HG03558 (cell line): Measurements from ENCODE around the gene OR52E5.

Experiments used
- ATAC-seq: cut with Tn5 transposase; IDR thresholded peaks from one replicate; pipeline ENCODE4 v1.9.1; 2021; ENCODE audit warnings: moderate number of reproducible peaks; ENCODE audit not compliant: unreplicated experiment; ENCODE audit errors: extremely low read depth

OR52E5 gene

GRCh38 chr11:5892908-5893307, at the start of gene OR52E5:
Gene OR52E5 (plus strand): TSS chr11:5893208. CDS start chr11:5900777, 7,569 bp downstream.
- ATAC-seq, result no peak

GRCh38 chr11:5846701-5847100, 46.3 kb upstream of the OR52E5 start:
- ATAC-seq, result no peak

- ATAC-seq, result no peak
Measured at GRCh38 chr11:5847711-5848110, 45.3 kb upstream of the OR52E5 start.

GRCh38 chr11:5851002-5851401, 42.0 kb upstream of the OR52E5 start:
- ATAC-seq, result no peak

- ATAC-seq, result no peak
Measured at GRCh38 chr11:5857590-5857989, 35.4 kb upstream of the OR52E5 start, which contains the start of gene OR52E8. Gene OR52E8 (minus strand): TSS chr11:5857690. CDS start chr11:5857690, 0 bp downstream.

- ATAC-seq, result no peak
Measured at GRCh38 chr11:5865826-5866225, 27.2 kb upstream of the OR52E5 start.

- ATAC-seq, result no peak
Measured at GRCh38 chr11:5878564-5878963, 14.4 kb upstream of the OR52E5 start.

- ATAC-seq, result no peak
Measured at GRCh38 chr11:5880329-5880728, 12.7 kb upstream of the OR52E5 start, which contains the start of gene OR52E4. Gene OR52E4 (plus strand): TSS chr11:5880629. CDS start chr11:5884293, 3,664 bp downstream.

- ATAC-seq, result no peak
Measured at GRCh38 chr11:5881756-5882155, 11.3 kb upstream of the OR52E5 start.

GRCh38 chr11:5887172-5887571, 5.8 kb upstream of the OR52E5 start:
- no peak for ATAC-seq

GRCh38 chr11:5887661-5888060, 5.3 kb upstream of the OR52E5 start:
- no peak for ATAC-seq

- no peak for ATAC-seq
Measured at GRCh38 chr11:5891216-5891800, 1.7 kb upstream of the OR52E5 start.

GRCh38 chr11:5899534-5899933, 6.5 kb downstream of the OR52E5 start:
- no peak for ATAC-seq

GRCh38 chr11:5910540-5910939, 17.5 kb downstream of the OR52E5 start:
- ATAC-seq, result no peak

GRCh38 chr11:5922749-5923426, 29.9 kb downstream of the OR52E5 start:
- ATAC-seq, result peak; percentile 75

- peak; percentile 30 for ATAC-seq
Measured at GRCh38 chr11:5923427-5923776, 30.4 kb downstream of the OR52E5 start.

GRCh38 chr11:5923794-5924193, 30.8 kb downstream of the OR52E5 start:
- ATAC-seq, result no peak

- ATAC-seq, result no peak
Measured at GRCh38 chr11:5928271-5928670, 35.3 kb downstream of the OR52E5 start.

- no peak for ATAC-seq
Measured at GRCh38 chr11:5928811-5929210, 35.8 kb downstream of the OR52E5 start.

GRCh38 chr11:5929571-5930368, 36.8 kb downstream of the OR52E5 start:
- ATAC-seq, result no peak

- ATAC-seq, result no peak
Measured at GRCh38 chr11:5930614-5931013, 37.6 kb downstream of the OR52E5 start.
